ENCODE results near the gene LAD1.

LAD1 gene

DNA sequence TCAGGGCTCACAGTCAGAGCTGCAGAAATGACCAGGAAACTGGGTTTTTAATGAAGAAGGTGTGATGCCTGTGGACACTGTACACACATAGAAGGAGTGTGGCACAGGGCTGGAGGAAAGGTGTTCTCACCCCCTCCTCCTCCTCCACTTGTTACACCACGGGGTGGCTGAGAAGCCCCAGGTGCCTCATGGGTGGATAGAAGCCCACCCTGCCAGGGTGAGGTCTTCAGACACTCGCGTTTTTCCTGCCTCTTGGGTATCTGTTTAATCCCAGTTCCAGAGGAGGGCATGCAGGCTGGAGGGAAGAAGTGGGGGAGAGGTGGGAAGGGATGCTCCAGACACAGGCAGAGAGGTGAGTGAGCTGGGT is 9.7 kb upstream of the LAD1 start:
- H3K9me2 ChIP-seq (replicated peaks; ENCODE audit: control insufficient read depth, low read length) = no peaks in the 10 kb centered on the region
- no peak overlapping the region for H3K27ac ChIP-seq (ENCODE audit: low read depth, low read length)
- H3K4me1 ChIP-seq (ENCODE audit: control insufficient read depth, low read length) = no peaks in the 10 kb centered on the region
- H3K27me3 ChIP-seq (ENCODE audit: control insufficient read depth, low read length) = peaks cover 4% of the 10 kb centered on the region; the same call in 1 of the 2 replicates
- TF ChIP-seq, protein P1, sequence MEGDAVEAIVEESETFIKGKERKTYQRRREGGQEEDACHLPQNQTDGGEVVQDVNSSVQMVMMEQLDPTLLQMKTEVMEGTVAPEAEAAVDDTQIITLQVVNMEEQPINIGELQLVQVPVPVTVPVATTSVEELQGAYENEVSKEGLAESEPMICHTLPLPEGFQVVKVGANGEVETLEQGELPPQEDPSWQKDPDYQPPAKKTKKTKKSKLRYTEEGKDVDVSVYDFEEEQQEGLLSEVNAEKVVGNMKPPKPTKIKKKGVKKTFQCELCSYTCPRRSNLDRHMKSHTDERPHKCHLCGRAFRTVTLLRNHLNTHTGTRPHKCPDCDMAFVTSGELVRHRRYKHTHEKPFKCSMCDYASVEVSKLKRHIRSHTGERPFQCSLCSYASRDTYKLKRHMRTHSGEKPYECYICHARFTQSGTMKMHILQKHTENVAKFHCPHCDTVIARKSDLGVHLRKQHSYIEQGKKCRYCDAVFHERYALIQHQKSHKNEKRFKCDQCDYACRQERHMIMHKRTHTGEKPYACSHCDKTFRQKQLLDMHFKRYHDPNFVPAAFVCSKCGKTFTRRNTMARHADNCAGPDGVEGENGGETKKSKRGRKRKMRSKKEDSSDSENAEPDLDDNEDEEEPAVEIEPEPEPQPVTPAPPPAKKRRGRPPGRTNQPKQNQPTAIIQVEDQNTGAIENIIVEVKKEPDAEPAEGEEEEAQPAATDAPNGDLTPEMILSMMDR (IDR thresholded peaks at IDR 0.05; ENCODE audit: low read depth, low read length, poor library complexity, severe bottlenecking) = no peak
- TF ChIP-seq EZH2phosphoT487 (IDR thresholded peaks at IDR 0.05; ENCODE audit: borderline replicate concordance, low read length) = no peak
- H3K9me3 ChIP-seq (ENCODE audit: control insufficient read depth, insufficient read depth, low read length) = no peaks in the 10 kb centered on the region
- H3K4me3 ChIP-seq (ENCODE audit: low read length) = no peak overlapping the region
- no peak overlapping the region for H3K4me2 ChIP-seq (ENCODE audit: low read length)
- no peaks in the 10 kb centered on the region for H4K20me1 ChIP-seq (ENCODE audit: control insufficient read depth, insufficient read depth, low read depth, low read length)
- H3K36me3 ChIP-seq (ENCODE audit: control insufficient read depth, low read length) = no peaks in the 10 kb centered on the region
- H3K79me2 ChIP-seq (ENCODE audit: control insufficient read depth, low read length) = no peaks in the 10 kb centered on the region
- no peaks in the 10 kb centered on the region for H3F3A ChIP-seq (ENCODE audit: control insufficient read depth, insufficient read depth)

DNA sequence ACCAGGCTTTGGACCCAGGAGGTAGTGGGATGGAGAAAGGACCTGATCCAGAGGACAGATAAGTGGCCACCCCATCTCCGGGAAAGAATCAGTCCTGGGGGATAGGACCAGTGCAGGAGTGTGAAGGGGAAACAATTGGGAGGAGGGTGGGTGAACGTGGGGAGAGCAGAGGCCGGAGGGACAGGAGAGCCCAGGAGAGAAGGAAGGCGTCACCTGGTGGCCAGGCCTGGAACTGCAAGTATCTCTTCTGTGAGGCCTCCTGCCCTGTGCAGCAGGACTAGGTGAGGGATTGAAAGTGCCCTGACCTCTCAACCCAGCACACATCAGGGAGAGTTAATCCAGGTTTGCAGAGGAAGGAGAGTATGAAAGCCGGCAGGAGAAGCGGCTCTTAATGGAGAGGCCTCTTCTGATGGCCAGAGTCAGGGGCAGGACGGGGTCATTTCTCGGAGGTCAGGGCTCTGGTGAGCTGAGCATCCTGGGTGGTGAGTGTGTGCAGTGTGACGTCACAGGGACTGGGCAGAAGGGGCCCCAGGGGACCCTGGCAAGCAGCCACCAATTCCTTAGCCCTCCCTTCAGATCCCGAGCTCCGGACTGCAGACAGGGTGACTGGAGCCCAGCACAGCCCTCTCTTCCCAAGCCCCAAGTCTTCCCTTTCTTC is 9.2 kb upstream of the LAD1 start:
- Histone ChIP-seq H3K4me3 (ENCODE audit: low read length) (no peak overlapping the region), H3F3A (ENCODE audit: control insufficient read depth, insufficient read depth) (no peaks in the 10 kb centered on the region), H3K4me1 (ENCODE audit: control insufficient read depth, low read length) (no peaks in the 10 kb centered on the region), H3K79me2 (ENCODE audit: control insufficient read depth, low read length) (no peaks in the 10 kb centered on the region), H3K4me2 (ENCODE audit: low read length) (no peak overlapping the region), H3K27ac (ENCODE audit: low read depth, low read length) (no peak overlapping the region), H3K9me2 (replicated peaks; ENCODE audit: control insufficient read depth, low read length) (no peaks in the 10 kb centered on the region), H3K9me3 (ENCODE audit: control insufficient read depth, insufficient read depth, low read length) (no peaks in the 10 kb centered on the region), H4K20me1 (ENCODE audit: control insufficient read depth, insufficient read depth, low read depth, low read length) (no peaks in the 10 kb centered on the region), H3K36me3 (ENCODE audit: control insufficient read depth, low read length) (no peaks in the 10 kb centered on the region), H3K27me3 (ENCODE audit: control insufficient read depth, low read length) (peaks cover 9% of the 10 kb centered on the region)
- TF ChIP-seq, protein P1 (IDR thresholded peaks at IDR 0.05; ENCODE audit: low read depth, low read length, poor library complexity, severe bottlenecking) = peak; percentile 92
- TF ChIP-seq EZH2phosphoT487 (IDR thresholded peaks at IDR 0.05; ENCODE audit: borderline replicate concordance, low read length) = no peak

DNA sequence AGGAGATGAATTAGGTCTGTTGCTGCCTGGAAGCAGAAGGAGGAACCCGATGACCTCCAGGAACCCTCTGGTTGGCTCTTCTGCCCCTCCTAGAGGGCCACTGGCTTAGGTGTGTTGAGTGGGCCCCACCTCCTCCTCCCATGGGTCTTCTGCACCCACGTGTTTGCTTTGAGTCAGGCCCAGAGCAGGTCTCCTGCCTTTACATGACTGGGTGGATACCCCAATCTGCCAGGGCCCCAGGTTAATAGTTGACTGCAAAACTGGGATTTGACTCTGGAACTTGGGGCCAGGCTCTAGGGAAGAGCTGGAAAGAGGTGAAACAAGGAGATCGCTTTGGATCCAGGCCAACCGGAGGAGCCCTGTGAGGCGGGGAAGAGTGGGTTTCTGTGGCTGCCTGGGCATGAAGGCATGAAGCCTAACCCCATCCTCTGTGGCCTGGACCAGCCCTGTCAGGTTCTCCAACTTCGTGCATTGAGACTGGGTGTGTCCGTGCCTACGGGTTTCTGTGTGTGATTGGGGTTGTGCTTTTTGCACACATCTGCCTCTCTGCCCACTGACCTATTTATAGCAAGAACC is 7.8 kb upstream of the LAD1 start:
- peaks cover 16% of the 10 kb centered on the region for H3K27me3 ChIP-seq (ENCODE audit: control insufficient read depth, low read length)
- H3K9me3 ChIP-seq (ENCODE audit: control insufficient read depth, insufficient read depth, low read length) = no peaks in the 10 kb centered on the region
- TF ChIP-seq EZH2phosphoT487 (IDR thresholded peaks at IDR 0.05; ENCODE audit: borderline replicate concordance, low read length) = no peak
- TF ChIP-seq, protein P1 (IDR thresholded peaks at IDR 0.05; ENCODE audit: low read depth, low read length, poor library complexity, severe bottlenecking) = no peak
- H3K36me3 ChIP-seq (ENCODE audit: control insufficient read depth, low read length) = no peaks in the 10 kb centered on the region
- H3F3A ChIP-seq (ENCODE audit: control insufficient read depth, insufficient read depth) = no peaks in the 10 kb centered on the region
- no peaks in the 10 kb centered on the region for H3K9me2 ChIP-seq (replicated peaks; ENCODE audit: control insufficient read depth, low read length)
- H3K4me1 ChIP-seq (ENCODE audit: control insufficient read depth, low read length) = no peaks in the 10 kb centered on the region
- no peak overlapping the region for H3K27ac ChIP-seq (ENCODE audit: low read depth, low read length)
- H3K79me2 ChIP-seq (ENCODE audit: control insufficient read depth, low read length) = no peaks in the 10 kb centered on the region
- H3K4me3 ChIP-seq (ENCODE audit: low read length) = no peak overlapping the region
- no peak overlapping the region for H3K4me2 ChIP-seq (ENCODE audit: low read length)
- no peaks in the 10 kb centered on the region for H4K20me1 ChIP-seq (ENCODE audit: control insufficient read depth, insufficient read depth, low read depth, low read length)

All from DOHH2 (cell line).